ENCODE results near the gene TATDN2.

Gene TATDN2

DNA sequence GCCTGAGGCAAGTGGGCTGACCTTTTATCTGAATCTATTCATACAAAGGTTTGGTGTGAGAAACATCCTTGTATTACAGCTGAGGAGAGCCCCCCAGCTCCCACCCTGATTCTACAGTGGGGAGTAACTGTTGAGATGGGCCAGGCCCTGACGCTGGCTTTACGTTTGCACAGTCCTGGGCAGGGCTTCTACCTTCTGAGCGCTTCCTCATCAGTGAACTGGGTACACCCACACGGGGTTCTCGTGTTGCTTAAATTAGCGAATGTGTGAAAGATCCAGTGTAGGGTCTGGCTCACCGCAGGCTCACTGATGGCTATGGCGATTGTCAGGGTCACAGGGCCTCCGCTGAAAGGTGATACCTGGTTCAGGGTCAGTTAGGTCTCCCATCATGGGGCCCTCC lies 51.8 kb downstream of the TATDN2 start:
- H3K9me3 Mint-ChIP-seq, result no peaks in the 10 kb centered on the region
- H3K4me1 Mint-ChIP-seq, result peaks cover 10% of the 10 kb centered on the region
- no peaks in the 10 kb centered on the region for H3K27me3 Mint-ChIP-seq (ENCODE audit: low read depth)
- H3K4me3 Mint-ChIP-seq, result no peak overlapping the region
- H3K27ac Mint-ChIP-seq, result no peak overlapping the region
- H3K36me3 Mint-ChIP-seq (ENCODE audit: low read depth), result peaks cover 69% of the 10 kb centered on the region
- TF ChIP-seq, protein P1, sequence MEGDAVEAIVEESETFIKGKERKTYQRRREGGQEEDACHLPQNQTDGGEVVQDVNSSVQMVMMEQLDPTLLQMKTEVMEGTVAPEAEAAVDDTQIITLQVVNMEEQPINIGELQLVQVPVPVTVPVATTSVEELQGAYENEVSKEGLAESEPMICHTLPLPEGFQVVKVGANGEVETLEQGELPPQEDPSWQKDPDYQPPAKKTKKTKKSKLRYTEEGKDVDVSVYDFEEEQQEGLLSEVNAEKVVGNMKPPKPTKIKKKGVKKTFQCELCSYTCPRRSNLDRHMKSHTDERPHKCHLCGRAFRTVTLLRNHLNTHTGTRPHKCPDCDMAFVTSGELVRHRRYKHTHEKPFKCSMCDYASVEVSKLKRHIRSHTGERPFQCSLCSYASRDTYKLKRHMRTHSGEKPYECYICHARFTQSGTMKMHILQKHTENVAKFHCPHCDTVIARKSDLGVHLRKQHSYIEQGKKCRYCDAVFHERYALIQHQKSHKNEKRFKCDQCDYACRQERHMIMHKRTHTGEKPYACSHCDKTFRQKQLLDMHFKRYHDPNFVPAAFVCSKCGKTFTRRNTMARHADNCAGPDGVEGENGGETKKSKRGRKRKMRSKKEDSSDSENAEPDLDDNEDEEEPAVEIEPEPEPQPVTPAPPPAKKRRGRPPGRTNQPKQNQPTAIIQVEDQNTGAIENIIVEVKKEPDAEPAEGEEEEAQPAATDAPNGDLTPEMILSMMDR (IDR thresholded peaks at IDR 0.05; ENCODE audit: unreplicated experiment in 3 of 3), result no peak

DNA sequence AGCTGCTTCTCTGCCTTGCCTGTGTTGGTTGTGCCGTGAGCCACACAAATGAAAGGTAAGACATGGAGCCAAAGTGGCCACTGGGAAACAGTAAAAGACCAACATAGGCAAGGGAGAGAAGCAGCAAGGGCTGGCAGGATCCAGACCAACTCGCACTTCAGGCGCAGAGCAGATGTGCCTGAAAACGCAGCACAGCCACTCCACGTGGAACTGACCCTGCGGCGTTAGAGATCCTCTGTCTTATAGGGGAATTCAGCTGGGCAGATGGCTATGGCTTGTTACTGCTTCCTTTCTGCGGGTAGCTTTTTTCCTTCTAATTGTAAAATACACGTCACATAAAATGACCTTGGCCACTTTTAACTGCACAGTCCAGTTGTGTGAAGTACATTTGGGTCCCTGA lies 54.8 kb downstream of the TATDN2 start:
- peaks cover 10% of the 10 kb centered on the region for H3K4me1 Mint-ChIP-seq
- H3K36me3 Mint-ChIP-seq (ENCODE audit: low read depth), result peaks cover 82% of the 10 kb centered on the region
- no peaks in the 10 kb centered on the region for H3K9me3 Mint-ChIP-seq
- no peak overlapping the region for H3K27ac Mint-ChIP-seq
- no peaks in the 10 kb centered on the region for H3K27me3 Mint-ChIP-seq (ENCODE audit: low read depth)
- TF ChIP-seq, protein P1 (IDR thresholded peaks at IDR 0.05; ENCODE audit: unreplicated experiment in 3 of 3), result no peak
- H3K4me3 Mint-ChIP-seq, result no peak overlapping the region

- Mint-ChIP-seq H3K4me1 (peaks cover 10% of the 10 kb centered on the region), H3K27ac (no peak overlapping the region), H3K36me3 (ENCODE audit: low read depth) (peaks cover 85% of the 10 kb centered on the region), H3K9me3 (no peaks in the 10 kb centered on the region), H3K4me3 (no peak overlapping the region), H3K27me3 (ENCODE audit: low read depth) (no peaks in the 10 kb centered on the region)
- TF ChIP-seq, protein P1 (IDR thresholded peaks at IDR 0.05; ENCODE audit: unreplicated experiment in 3 of 3), result no peak
Measured at GRCh38 chr3:10303785-10304184, 55.5 kb downstream of the TATDN2 start.

DNA sequence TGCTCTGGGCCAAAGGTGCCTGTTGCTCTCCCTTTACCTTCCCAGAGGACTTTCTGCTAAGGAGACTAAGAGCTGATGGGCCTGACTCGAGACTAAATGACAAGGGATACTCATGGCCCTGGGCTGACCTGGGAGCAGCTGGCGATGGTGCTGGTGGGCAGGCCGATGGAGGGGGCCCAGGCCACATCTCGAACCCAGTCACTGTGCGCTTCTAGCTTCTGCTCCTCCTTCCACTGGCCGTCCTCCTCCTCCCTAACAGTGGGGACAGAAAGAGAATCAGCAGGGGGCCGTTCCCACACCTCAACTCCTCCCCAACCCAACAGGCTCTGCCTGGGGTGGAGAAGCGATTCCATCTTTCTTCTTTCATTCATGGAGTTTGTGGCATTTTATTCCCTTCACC lies 56.6 kb downstream of the TATDN2 start:
- Mint-ChIP-seq H3K27ac (no peak overlapping the region), H3K36me3 (ENCODE audit: low read depth) (peaks cover 83% of the 10 kb centered on the region), H3K27me3 (ENCODE audit: low read depth) (no peaks in the 10 kb centered on the region), H3K9me3 (no peaks in the 10 kb centered on the region), H3K4me1 (no peaks in the 10 kb centered on the region), H3K4me3 (no peak overlapping the region)
- TF ChIP-seq, protein P1 (IDR thresholded peaks at IDR 0.05; ENCODE audit: unreplicated experiment in 3 of 3), result no peak

DNA sequence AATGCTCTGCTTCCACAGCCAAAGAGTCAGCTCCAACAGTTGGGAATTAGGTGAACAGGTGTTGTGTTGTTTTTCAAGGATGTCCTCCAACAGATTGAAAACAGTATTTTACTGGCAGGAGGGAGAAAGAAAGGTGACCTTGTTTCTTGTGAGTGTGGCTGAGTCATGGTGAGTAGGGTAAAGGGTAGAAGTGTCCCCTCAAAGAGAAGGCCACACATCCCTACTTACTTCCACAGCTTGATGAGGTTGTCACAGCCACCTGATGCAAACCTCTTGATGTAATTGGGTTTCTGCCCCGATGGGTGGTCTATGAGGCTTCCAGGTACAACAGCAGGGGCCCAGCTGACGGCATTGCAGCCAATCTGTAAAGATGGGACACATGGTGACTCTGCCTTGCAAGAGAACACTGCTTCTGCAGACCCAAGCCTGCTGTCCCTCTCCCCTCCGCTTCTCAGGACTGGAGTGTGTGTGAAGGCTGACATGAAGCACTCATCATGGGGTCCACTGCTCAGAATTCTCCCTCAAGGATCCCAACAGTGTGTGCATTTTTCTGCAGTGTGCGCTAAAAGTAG lies 57.2 kb downstream of the TATDN2 start:
- H3K4me3 Mint-ChIP-seq, result no peak overlapping the region

DNA sequence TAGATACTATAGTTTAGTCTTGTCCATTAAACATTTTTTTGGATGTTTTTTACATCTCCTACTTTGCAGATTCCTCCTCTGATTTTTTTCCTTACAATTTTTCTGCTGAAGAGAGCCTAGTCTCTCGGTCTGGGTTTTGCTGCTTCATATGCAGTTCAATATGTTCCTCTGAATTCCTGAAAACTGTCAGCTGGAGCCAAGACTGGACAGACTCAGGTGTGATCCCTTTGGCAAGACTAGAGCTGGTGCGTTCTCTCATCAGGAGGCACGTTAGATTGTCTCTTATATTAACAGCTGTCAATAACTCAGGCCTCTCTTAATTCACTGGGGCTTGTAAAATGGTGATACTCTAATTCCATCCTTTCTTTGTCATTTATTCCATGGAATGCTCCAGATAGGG lies 57.9 kb downstream of the TATDN2 start:
- Mint-ChIP-seq H3K9me3 (no peaks in the 10 kb centered on the region), H3K27me3 (ENCODE audit: low read depth) (no peaks in the 10 kb centered on the region), H3K4me3 (no peak overlapping the region), H3K36me3 (ENCODE audit: low read depth) (peaks cover 87% of the 10 kb centered on the region), H3K27ac (no peak overlapping the region), H3K4me1 (no peaks in the 10 kb centered on the region)
- TF ChIP-seq, protein P1 (IDR thresholded peaks at IDR 0.05; ENCODE audit: unreplicated experiment in 3 of 3), result no peak

More for the DNA sequence above, 57.2 kb downstream of the TATDN2 start:
- TF ChIP-seq, protein P1 (IDR thresholded peaks at IDR 0.05; ENCODE audit: unreplicated experiment in 3 of 3), result no peak
- Mint-ChIP-seq H3K9me3 (no peaks in the 10 kb centered on the region), H3K27ac (no peak overlapping the region), H3K27me3 (ENCODE audit: low read depth) (no peaks in the 10 kb centered on the region), H3K36me3 (ENCODE audit: low read depth) (peaks cover 87% of the 10 kb centered on the region), H3K4me1 (no peaks in the 10 kb centered on the region)

Measured in nephron (organoid).